ENCODE results near the gene SRPK2. TPM values are rescaled to one million over a fixed set of nuclear protein-coding genes. Genes with fewer than 3 reads are reported as not detected.

Gene SRPK2
- total RNA-seq, 1 experiment from 2014 or later: 50.5 TPM

GRCh38 chr7:105086850-105087249 lies 301.9 kb downstream of the SRPK2 start (continued):
- TF ChIP-seq PREB (CRISPR knock-in tag; IDR thresholded peaks at IDR 0.05; ENCODE audit: borderline replicate concordance): no peak
- TF ChIP-seq OVOL2 (CRISPR knock-in tag; IDR thresholded peaks at IDR 0.05; ENCODE audit: borderline replicate concordance): no peak
- TF ChIP-seq GTF2I (CRISPR knock-in tag; conservative IDR thresholded peaks at IDR 0.05): no peak

DNA sequence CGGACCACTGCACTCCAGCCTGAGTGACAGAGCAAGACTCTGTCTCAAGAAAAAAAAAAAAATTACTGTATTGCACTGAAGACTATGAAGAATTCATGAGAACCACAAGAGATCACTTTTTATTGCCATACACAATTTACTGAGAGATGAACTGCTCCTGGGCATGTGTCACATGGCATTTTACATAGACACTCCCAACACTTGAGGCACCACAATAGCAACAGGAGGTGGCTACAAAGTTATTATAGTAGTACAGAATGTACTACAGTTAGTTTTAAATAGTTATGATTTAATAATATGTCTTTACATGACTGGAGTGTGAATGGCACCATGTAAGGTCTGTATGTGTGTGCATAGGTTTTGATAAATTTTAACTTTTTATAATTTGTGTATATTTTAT lies 304.1 kb downstream of the SRPK2 start:
- ChIA-PET POLR2A (no interaction called here), CTCF (no interaction called here)
- Mint-ChIP-seq H3K36me3 (peaks cover 55% of the 10 kb centered on the region), H3K27ac (no peak overlapping the region), H3K4me1 (no peaks in the 10 kb centered on the region), H3K9me3 (no peaks in the 10 kb centered on the region), H3K4me3 (no peak overlapping the region), H3K27me3 (ENCODE audit: low read depth) (no peaks in the 10 kb centered on the region)
- ATAC-seq (no peak), DNase-seq (ENCODE audit: low spot score) (no peak)
- TF ChIP-seq ATF1 (CRISPR knock-in tag; IDR thresholded peaks at IDR 0.05): no peak
- TF ChIP-seq, protein P1, sequence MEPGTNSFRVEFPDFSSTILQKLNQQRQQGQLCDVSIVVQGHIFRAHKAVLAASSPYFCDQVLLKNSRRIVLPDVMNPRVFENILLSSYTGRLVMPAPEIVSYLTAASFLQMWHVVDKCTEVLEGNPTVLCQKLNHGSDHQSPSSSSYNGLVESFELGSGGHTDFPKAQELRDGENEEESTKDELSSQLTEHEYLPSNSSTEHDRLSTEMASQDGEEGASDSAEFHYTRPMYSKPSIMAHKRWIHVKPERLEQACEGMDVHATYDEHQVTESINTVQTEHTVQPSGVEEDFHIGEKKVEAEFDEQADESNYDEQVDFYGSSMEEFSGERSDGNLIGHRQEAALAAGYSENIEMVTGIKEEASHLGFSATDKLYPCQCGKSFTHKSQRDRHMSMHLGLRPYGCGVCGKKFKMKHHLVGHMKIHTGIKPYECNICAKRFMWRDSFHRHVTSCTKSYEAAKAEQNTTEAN (CRISPR knock-in tag; IDR thresholded peaks at IDR 0.05): no peak
- TF ChIP-seq ZNF425 (CRISPR knock-in tag; conservative IDR thresholded peaks at IDR 0.05): no peak
- TF ChIP-seq, protein P2, sequence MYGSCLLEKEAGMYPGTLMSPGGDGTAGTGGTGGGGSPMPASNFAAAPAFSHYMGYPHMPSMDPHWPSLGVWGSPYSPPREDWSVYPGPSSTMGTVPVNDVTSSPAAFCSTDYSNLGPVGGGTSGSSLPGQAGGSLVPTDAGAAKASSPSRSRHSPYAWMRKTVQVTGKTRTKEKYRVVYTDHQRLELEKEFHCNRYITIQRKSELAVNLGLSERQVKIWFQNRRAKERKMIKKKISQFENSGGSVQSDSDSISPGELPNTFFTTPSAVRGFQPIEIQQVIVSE (CRISPR knock-in tag; IDR thresholded peaks at IDR 0.05; ENCODE audit: borderline replicate concordance): no peak
- TF ChIP-seq CBFB (CRISPR knock-in tag; IDR thresholded peaks at IDR 0.05; ENCODE audit: low read depth): no peak
- TF ChIP-seq IRF1 (CRISPR knock-in tag; IDR thresholded peaks at IDR 0.05): no peak
- TF ChIP-seq JUN (CRISPR knock-in tag; IDR thresholded peaks at IDR 0.05): no peak
- TF ChIP-seq, protein P3, sequence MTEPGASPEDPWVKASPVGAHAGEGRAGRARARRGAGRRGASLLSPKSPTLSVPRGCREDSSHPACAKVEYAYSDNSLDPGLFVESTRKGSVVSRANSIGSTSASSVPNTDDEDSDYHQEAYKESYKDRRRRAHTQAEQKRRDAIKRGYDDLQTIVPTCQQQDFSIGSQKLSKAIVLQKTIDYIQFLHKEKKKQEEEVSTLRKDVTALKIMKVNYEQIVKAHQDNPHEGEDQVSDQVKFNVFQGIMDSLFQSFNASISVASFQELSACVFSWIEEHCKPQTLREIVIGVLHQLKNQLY (CRISPR knock-in tag; IDR thresholded peaks at IDR 0.05): no peak
- TF ChIP-seq, protein P4, sequence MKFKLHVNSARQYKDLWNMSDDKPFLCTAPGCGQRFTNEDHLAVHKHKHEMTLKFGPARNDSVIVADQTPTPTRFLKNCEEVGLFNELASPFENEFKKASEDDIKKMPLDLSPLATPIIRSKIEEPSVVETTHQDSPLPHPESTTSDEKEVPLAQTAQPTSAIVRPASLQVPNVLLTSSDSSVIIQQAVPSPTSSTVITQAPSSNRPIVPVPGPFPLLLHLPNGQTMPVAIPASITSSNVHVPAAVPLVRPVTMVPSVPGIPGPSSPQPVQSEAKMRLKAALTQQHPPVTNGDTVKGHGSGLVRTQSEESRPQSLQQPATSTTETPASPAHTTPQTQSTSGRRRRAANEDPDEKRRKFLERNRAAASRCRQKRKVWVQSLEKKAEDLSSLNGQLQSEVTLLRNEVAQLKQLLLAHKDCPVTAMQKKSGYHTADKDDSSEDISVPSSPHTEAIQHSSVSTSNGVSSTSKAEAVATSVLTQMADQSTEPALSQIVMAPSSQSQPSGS (CRISPR knock-in tag; IDR thresholded peaks at IDR 0.05; ENCODE audit: borderline replicate concordance, low read depth): no peak
- TF ChIP-seq ZBTB21 (CRISPR knock-in tag; IDR thresholded peaks at IDR 0.05; ENCODE audit: borderline replicate concordance): no peak
- no peak for TF ChIP-seq ESRRA (CRISPR knock-in tag; IDR thresholded peaks at IDR 0.05; ENCODE audit: borderline replicate concordance)
- TF ChIP-seq TCF7 (CRISPR knock-in tag; IDR thresholded peaks at IDR 0.05; ENCODE audit: low read depth): no peak
- TF ChIP-seq ZNF396 (CRISPR knock-in tag; IDR thresholded peaks at IDR 0.05; ENCODE audit: borderline replicate concordance): no peak
- no peak for TF ChIP-seq NFE2L1 (CRISPR knock-in tag; IDR thresholded peaks at IDR 0.05)
- no peak for TF ChIP-seq NR1H2 (CRISPR knock-in tag; IDR thresholded peaks at IDR 0.05)
- no peak for TF ChIP-seq NR3C1 (CRISPR knock-in tag; conservative IDR thresholded peaks at IDR 0.05; ENCODE audit: low read depth)
- TF ChIP-seq NFATC4 (CRISPR knock-in tag; IDR thresholded peaks at IDR 0.05): no peak
